GM21390 (cell line): ENCODE measurements around the gene TCL1A.
A peak's percentile ranks its signal among the peaks of the same experiment; 100 is the strongest.
"Not testable (repeated sequence)": the region's sequence is repeated elsewhere in the genome, so short reads cannot be mapped to it uniquely, and the experiment has no call there.

Experiments used
- ATAC-seq: cut with Tn5 transposase; IDR thresholded peaks from one replicate; pipeline ENCODE4 v1.9.1; 2021; ENCODE audit not compliant: unreplicated experiment

The TCL1A gene

DNA sequence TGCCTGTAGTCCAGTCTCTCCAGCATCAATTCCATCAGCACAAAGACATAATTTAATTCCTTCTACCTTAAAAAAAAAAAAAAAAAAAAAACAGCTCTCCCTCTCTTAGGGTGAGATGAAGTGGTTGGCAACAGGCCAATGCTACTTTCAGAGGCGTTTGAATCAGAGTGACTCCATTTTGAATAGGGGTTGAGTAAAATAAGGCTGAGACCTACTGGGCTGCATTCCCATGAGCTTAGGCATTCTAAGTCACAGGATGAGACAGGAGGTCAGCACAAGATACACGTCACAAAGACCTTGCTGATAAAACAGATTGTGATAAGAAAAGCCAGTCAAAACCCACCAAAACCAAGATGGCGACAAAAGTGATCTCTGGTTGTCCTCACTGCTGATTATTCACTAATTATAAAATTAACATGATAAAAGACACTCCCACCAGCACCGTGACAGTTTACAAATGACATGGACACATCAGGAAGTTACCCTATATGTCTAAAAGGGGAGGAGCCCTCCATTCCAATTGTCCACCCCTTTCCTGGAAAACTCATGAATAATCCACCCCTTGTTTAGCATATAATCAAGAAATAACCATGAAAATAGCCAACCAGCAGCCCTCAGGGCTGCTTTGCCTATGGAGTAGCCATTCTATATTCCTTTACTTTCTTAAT, 34.6 kb downstream of the TCL1A start:
- ATAC-seq = no peak

DNA sequence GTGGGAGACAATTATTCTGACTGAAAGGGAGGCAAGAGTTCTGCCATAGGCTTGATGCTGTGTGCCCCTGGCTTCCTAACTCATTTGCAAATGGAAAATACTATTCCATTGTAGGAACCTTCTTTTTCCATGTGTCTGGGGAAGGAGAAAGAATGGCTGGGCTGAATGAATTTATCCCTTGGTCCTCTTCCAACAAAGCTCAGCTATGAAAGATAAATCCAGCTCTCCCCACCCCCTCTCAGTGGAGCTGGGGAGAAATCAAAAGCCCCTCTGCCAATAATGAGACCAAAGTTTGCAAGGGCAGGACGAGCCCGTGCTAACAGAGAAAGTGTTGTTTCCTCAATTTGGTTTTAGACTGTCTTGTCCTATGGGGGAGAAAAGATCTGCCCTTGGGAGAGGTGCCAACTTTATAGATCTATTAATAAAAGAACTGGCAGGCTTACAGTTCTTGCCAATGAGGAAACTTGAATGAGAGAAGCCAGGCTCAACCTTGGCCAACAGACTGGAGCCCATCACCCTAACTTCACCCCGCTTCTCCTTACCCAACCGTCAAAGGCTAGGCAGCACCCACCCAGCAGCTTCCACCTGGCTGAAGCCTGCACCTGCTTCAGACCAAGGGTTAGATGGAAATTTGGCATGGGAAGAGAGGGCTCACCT, 36.6 kb downstream of the TCL1A start:
- no peak for ATAC-seq

DNA sequence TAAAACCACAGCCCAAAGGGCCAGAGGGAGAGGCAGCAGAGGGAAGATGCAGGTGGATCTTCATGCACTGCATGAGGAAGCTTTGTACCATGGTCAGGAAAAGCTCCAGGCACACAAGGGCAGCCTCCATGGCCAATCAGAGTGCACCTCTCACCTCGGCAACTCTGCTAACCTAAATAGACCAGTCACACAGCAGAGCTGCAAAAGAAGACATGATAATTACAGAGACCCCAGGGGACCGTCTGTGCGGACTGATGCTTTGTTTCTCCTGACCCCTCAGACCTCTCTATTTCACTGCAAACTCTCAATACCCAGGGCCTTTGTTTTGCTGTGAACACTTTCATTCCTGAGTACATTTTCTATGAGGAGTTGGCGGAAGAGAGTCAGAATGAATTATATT, 38.4 kb downstream of the TCL1A start:
- ATAC-seq = no peak

DNA sequence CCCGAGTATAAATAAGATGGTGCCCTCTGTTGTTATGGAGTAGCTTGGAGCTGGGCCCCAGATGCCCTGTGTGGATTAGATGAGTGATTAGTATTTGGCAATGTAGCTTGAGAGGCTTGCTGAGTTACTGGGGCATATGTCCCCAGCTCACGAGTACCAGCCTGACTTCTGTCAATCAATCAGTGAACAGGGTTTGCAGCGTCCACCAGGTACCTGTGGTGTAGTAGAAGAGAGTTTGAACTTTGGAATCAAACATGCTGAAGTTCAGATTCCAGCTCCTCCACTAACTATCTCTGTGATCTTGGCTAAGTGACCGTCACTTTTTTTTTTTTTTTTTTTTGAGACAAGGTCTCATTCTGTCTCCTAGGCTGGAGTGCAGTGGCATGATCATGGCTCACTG, 39.3 kb downstream of the TCL1A start:
- ATAC-seq = no peak

DNA sequence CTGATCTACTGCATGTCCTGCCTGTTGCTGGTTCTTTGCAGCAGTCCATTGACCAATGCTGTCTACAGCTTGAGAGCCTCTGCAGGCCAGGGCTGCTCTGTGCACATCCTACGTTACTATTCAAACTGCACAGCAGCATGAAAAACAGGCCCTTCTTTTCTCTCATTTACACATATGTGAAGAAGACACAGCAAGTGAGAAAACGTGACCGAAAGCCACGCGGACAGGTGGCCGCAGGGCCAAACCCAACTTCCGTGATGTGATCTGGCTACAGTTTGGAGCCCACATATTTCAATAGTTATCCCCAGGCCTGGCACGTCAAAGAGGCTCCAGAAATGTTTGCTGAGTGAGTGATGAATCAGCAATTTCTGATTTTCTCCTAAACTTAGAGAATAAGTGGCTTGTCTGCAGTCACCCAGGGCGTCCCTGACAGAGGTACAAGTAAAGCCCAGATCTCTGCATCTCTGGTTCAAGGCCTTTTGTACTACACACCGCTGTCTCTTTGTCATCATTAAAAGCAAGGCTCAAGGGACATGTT, 45.6 kb downstream of the TCL1A start:
- ATAC-seq = peak; percentile 25

DNA sequence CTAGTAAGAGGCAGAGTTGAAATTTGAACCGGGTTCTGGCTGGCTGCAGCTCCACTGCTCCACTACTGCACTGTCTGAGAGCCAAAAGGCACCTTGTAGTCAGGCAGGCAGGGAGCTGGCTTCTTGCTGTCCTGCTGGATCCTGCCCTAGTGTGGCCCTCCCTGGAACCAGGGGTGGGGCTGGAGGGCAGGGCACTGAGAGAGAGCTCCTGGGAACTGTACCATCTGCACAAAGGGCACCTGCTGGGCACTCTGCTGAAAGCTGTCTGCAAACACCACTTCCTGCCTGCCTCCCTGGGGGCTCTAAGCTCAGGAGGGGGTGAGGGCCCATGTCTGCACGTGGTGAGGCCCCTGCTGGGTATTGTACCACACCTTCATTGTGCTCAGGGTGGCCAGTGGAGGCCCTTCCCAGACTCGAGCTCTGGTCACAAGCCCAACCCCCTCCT, 46.7 kb downstream of the TCL1A start:
- no peak for ATAC-seq

DNA sequence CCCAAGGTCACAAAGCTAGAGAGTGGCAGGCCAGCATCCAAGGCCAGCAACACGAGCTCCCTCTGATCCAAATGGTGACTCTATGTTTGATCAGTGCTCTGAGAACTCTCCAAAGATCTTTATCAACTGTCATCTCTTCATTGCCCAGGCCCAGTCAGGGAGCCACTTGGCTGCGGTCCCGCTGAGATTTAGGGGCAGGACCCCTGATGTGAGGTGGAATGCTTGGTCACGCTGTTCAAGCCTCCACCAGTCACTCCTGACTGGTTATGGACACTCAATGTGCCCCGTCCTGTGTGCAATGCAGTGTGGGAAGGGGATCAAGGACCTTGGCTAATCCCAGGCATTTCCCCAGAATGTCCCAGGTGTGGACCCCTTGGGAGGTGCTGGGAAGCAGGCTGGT, 47.5 kb downstream of the TCL1A start:
- no peak for ATAC-seq

DNA sequence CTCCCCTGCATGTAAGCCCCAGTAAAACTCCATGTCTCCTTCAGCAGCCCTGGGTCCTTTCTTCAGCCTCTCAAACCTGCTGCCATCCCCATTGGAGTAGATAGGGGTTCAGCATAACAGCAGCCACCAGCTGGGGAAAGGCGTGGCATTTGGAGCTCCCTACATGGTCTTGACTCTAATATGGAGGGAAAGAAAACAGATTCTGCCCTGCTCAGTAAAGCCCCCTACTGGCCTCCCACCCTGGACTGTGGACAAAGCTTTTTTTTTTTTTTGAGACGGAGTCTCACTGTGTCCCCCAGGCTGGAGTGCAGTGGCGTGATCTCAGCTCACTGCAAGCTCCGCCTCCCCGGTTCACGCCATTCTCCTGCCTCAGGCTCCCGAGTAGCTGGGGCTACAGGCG, 48.4 kb downstream of the TCL1A start:
- not testable (repeated sequence) for ATAC-seq

DNA sequence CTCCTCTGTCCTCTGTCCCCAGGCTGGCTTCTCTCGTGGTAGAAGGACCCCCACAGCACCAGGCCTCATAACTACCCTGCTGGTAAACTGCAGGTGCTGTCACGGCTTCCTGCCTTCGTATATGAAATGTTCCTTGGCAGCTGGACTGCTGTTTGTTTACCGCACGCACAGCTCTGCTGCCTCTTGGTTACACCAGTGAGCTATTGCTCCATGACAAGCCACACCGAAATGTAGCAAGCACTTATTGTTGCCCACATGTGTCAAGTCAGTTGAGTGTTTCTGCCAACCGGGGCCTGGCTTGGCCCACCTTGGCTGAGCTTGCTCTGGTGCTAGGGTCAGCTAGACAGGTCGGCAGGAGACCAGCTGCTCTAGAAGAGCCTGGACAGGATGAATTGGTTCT, 49.4 kb downstream of the TCL1A start:
- ATAC-seq = peak; percentile 12

DNA sequence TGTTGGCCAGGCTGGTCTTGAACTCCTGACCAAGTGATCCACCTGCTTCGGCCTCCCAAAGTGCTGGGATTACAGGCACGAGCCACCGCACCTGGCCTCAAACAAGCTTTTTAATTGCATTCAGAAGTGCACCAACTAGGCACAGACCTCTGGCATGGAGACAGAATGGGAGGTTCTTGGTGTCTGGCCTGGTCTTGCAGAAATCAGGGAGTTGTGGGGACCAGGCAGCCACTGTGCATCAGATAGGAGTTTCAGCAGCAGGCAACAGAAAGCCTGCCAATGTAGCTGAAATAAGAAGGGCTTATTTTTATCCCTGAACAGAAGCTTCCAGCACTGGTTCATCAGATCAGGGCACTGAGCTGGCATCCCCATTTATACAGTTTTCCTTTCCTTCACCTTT, 49.9 kb downstream of the TCL1A start:
- ATAC-seq = no peak

DNA sequence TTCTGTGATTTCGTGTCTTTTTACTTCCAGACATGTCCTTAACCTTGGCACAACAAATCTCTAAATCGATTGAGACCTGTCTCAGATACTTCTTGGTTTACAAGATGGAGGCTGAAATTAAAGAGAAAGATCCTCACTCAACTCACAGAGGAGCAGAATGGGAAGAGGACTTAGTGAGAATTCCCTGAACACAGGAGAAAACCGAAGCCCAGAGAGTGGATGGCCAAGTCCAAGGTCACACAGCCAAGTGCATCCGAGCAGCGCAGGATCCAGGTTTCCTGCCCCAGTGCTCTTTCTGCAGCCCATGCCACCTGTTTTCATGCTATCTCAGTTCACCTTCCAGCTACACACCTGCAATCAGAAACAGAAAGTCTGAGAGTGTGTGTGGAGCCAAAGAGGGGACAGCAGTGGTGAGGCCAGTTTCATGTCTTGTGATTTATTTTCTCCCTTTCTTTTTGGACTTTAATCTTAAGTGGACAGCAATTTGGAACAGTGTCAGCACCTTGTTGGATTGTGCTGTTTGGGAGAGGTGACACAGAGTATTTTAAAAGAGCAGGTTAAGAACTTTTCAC, 50.6 kb downstream of the TCL1A start:
- peak; percentile 30 for ATAC-seq

DNA sequence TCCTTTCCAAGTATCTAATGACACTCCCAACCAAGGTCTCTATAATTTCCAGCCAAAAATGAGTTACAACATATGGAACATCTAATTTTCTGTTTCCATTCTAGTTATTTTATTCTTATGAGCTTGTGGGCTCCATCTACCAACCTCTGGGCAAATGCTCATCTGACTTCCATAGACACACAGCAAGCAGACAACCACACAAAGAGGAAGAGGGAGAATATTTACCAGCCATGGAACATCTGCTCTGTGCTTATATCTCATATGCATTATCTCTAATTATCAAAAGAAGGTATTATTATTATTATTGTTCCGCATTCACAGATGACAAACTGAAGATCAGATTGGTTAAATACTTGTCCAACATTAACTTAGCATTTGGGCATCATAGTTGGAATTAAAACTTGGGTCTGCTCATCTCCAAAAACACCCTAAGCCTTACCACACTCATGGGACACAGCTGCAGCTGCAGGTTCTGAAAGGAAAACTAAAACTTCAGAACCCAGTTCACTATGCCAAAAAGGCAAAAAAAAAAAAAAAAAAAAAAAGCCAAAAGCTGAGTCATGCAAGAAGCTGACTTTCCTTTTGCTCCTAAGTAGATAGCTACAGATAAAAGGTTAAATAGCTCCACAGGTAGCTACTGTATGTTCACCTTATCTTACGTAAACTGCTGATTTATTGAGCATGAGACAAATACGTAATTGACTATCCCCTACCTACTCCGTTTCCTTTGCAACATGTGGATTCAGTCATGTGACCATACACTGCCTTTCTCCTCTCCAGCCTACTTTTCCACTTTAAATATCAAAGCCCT, 51.3 kb downstream of the TCL1A start:
- peak; percentile 35 for ATAC-seq

DNA sequence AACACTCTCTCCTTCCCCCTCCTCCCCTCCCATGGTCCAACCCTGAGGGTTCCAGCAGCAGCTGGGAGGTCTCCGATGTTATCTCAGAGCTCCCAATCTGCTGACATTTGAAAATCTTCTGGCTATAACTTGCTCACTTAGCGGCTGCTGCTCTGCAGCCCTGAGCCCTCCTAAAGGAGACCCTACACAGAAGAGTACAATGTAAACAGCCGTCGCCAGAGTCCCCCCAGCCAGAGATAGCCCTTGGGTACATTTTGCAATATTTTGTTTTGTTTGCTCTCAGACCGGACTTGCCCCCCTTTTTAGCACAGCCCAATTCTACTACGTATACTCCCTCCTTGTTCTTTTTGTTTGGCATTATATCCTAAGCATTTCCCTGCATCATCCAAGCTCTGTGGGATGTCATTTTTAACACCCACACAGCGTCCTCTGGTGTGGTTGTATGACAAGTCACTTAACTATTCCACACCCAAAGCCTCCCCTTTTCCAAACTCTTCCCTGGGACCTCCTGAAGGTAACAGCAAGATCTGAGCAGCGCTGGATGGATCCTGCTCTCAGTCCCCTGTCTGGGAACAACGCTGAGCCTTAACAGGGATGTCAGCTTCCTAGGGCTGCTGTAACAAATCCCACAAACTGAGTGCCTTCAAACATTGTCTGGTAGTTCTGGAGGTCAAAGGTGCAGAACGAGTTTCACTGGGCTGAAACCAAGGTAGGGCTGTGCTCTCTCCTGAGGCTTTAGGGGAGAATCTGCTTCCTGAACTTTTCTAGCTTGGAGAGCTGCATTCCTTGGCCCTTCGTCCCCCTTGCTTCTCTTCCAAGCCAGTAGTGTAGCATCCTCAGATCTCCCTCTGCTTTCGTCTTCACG, 53.0 kb downstream of the TCL1A start:
- ATAC-seq = no peak

DNA sequence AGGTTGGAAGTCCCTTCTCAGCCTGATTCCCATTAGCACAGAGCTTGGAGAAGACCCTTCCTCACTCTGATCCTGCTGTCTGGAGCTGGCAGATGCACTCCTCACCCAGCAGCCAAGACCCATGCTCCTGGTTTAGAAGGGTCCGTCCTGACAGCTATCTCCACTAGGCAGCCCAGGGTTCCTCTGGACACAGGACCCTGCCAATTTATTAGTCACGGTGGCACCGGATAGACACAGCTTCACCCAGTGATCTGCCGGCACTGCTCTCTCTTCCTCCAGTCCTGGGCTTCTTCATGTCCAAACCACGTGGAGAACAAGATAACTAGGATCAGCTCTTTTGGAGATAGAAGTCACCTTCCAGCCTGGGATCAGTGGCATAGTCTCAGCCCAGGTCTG, 53.9 kb downstream of the TCL1A start:
- ATAC-seq = no peak
